Measurements from ENCODE around the gene ASCC3. TPM values are rescaled to one million over a fixed set of nuclear protein-coding genes. Genes with fewer than 3 reads are reported as not detected.

Gene ASCC3
- total RNA-seq (2022; extraction: Qiagen RNA extraction; ENCODE audit: low read depth) = 18.6 to 22.0 TPM (median 21.6 TPM) in 5 replicates

GRCh38 chr6:100880853-100881706 is at the start of gene ASCC3:
TSS of gene ASCC3 (minus strand) at chr6:100881329. CDS start at chr6:100867997, 13,332 bp downstream.

GRCh38 chr6:100464903-100465700 is 416.0 kb downstream of the ASCC3 start, which contains the start of gene SIM1:
TSS of gene SIM1 (minus strand) at chr6:100464921. CDS start at chr6:100463468, 1,453 bp downstream.

All from A549 treated with DMSO at 1 μM for 4 hours (cell line).